Hair follicular keratinocyte (primary cell): ENCODE data around the gene MRTFA. TPM values are rescaled to one million over a fixed set of nuclear protein-coding genes. Genes with fewer than 3 reads are reported as not detected.

Experiments
- total RNA-seq: library from RNA; depleted of rRNA; stranded (reverse); fragments of >200 nt; gene quantifications from 2 replicates; pipeline ENCODE4 v1.2.3, GENCODE V29; 2015

The MRTFA gene
- 31.8 and 33.5 TPM in 2 replicates for total RNA-seq

DNA sequence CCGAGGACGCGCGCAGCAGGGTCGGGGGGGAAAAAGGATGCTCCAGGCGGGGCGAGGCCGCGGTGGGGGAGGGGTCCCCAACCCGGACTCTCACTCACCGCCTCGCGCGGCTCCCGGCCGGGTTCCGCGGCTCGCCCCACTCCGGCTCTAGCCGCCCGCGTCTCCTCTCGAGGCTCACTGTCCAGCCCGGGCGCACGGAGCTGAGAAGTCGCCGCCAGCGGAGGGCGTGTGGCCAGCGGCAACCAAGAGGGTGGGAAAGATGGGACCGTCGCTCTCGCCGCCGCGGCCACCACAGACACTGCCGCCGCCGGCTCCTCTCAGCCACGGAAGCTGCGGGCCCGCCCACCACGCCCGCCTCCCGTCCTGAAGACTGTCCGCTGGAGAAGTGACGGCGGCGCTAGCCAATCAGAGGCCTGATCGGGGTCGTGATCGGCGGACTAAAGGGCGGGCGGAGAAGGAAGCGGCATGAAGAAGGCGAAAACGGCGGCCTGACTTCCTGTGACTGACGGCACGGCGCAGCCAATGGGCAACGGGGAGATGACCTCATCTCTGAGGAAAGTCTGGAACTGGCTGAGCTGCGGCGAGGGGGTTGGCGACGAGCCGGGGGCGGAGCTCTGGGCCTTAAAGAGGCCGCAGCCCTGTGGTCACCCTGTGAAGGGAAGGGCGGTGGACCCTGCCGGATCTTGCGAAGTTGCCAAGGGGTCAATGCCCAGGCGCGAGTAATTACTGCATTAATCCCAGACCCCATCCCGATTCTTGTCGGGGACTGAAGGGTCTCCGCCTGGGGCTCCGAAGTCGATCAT is at the start of gene MRTFA:
MRTFA (minus strand) TSS at position 340 of the 803 bp plus-strand sequence.

GRCh38 chr22:40679249-40679963 is 42.9 kb upstream of the MRTFA start, which contains the start of gene MCHR1:
TSS of gene MCHR1 (plus strand) at chr22:40679484. CDS start at chr22:40679653, 169 bp downstream.

Other genes with a start within 250 kb of the MRTFA start
- gene MCHR1, start 42.8 kb upstream of the MRTFA start, total RNA-seq: 0.68 and 3.2 TPM in 2 replicates
- 23.3 and 28.1 TPM in 2 replicates for gene SLC25A17, start 182.6 kb upstream of the MRTFA start, total RNA-seq
- gene ST13, start 219.9 kb upstream of the MRTFA start, total RNA-seq: 111 and 118 TPM in 2 replicates
- gene XPNPEP3, start 220.4 kb upstream of the MRTFA start, total RNA-seq: 6.0 and 6.2 TPM in 2 replicates
- gene DNAJB7, start 225.4 kb upstream of the MRTFA start, total RNA-seq: not detected in 2 replicates